Measurements from ENCODE around the gene BET1L.
"Not testable (repeated sequence)": the region's sequence is repeated elsewhere in the genome, so short reads cannot be mapped to it uniquely, and the experiment has no call there.

The BET1L gene

GRCh38 chr11:220641-221215 lies 13.5 kb upstream of the BET1L start:
- Histone ChIP-seq H3K79me1 (replicated peaks; ENCODE audit: low read length, poor library complexity, severe bottlenecking) (peaks cover 18% of the 10 kb centered on the region), H3K36me3 (ENCODE audit: control insufficient read depth in 1 of 2, insufficient read depth in 2 of 2, low read depth in 1 of 2, low read length in 2 of 2) (peaks cover 39 to 44% of the 10 kb centered on the region in 2 experiments)
- H2AK5ac ChIP-seq (ENCODE audit: low read length, severe bottlenecking); H3K27me3 ChIP-seq (ENCODE audit: control insufficient read depth in 1 of 2, insufficient read depth in 1 of 2, low read length in 2 of 2); H3K4me2 ChIP-seq (ENCODE audit: low read length, poor library complexity, severe bottlenecking); DNase-seq; H3K4ac ChIP-seq (ENCODE audit: low read depth in 1 of 2, low read length in 2 of 2); H2AFZ ChIP-seq (ENCODE audit: low read depth, low read length); H3K4me3 ChIP-seq (ENCODE audit: insufficient read depth in 1 of 2, low read depth in 1 of 2, low read length in 2 of 2); H3K4me1 ChIP-seq (ENCODE audit: control insufficient read depth, insufficient read depth, low read depth, low read length); H2BK5ac ChIP-seq (ENCODE audit: low read depth, low read length, poor library complexity, severe bottlenecking); H4K8ac ChIP-seq (ENCODE audit: low read length); H3K27ac ChIP-seq (ENCODE audit: low read length, poor library complexity, severe bottlenecking); H2BK15ac ChIP-seq (ENCODE audit: low read depth, poor library complexity, severe bottlenecking); H3K18ac ChIP-seq (ENCODE audit: low read depth in 1 of 2, low read length in 2 of 2); H4K91ac ChIP-seq (ENCODE audit: low read length); H3K14ac ChIP-seq (ENCODE audit: low read length in 2 of 2); H3K9ac ChIP-seq (ENCODE audit: low read length); H3K9me3 ChIP-seq (ENCODE audit: control insufficient read depth, low read length); H2BK12ac ChIP-seq (ENCODE audit: low read length in 2 of 2); H3K23ac ChIP-seq (ENCODE audit: low read length in 2 of 2); H2BK120ac ChIP-seq (ENCODE audit: low read depth, low read length): not testable (repeated sequence)
- WGBS = 93% methylated on average over 1 of the region's 3 CpGs

GRCh38 chr11:218815-219593 lies 11.8 kb upstream of the BET1L start:
- Histone ChIP-seq H2AFZ (ENCODE audit: low read depth, low read length) (no peak overlapping the region), H4K8ac (ENCODE audit: low read length) (no peak overlapping the region), H3K4me3 (ENCODE audit: insufficient read depth in 1 of 2, low read depth in 1 of 2, low read length in 2 of 2) (no peak overlapping the region), H3K23ac (ENCODE audit: low read length in 2 of 2) (no peak overlapping the region), H3K18ac (ENCODE audit: low read depth in 1 of 2, low read length in 2 of 2) (no peak overlapping the region), H3K36me3 (ENCODE audit: control insufficient read depth in 1 of 2, insufficient read depth in 2 of 2, low read depth in 1 of 2, low read length in 2 of 2) (peaks cover 52 to 61% of the 10 kb centered on the region in 2 experiments), H2BK12ac (ENCODE audit: low read length in 2 of 2) (no peak overlapping the region), H3K27me3 (ENCODE audit: control insufficient read depth in 1 of 2, insufficient read depth in 1 of 2, low read length in 2 of 2) (no peaks in the 10 kb centered on the region), H3K4ac (ENCODE audit: low read depth in 1 of 2, low read length in 2 of 2) (no peak overlapping the region), H3K14ac (ENCODE audit: low read length in 2 of 2) (no peak overlapping the region), H2BK15ac (ENCODE audit: low read depth, poor library complexity, severe bottlenecking) (no peak overlapping the region), H2BK120ac (ENCODE audit: low read depth, low read length) (no peak overlapping the region), H3K4me1 (ENCODE audit: control insufficient read depth, insufficient read depth, low read depth, low read length) (peaks cover 3% of the 10 kb centered on the region), H3K27ac (ENCODE audit: low read length, poor library complexity, severe bottlenecking) (no peak overlapping the region), H3K9me3 (ENCODE audit: control insufficient read depth, low read length) (no peaks in the 10 kb centered on the region), H2BK5ac (ENCODE audit: low read depth, low read length, poor library complexity, severe bottlenecking) (no peak overlapping the region), H2AK5ac (ENCODE audit: low read length, severe bottlenecking) (no peak overlapping the region), H3K9ac (ENCODE audit: low read length) (no peak overlapping the region), H3K4me2 (ENCODE audit: low read length, poor library complexity, severe bottlenecking) (no peak overlapping the region), H4K91ac (ENCODE audit: low read length) (no peak overlapping the region), H3K79me1 (replicated peaks; ENCODE audit: low read length, poor library complexity, severe bottlenecking) (peaks cover 15% of the 10 kb centered on the region)
- WGBS = 93% methylated on average over 28 of the region's 29 CpGs
- DNase-seq = no peak

- no peak overlapping the region for H3K18ac ChIP-seq (ENCODE audit: low read depth in 1 of 2, low read length in 2 of 2)
- no peak overlapping the region for H4K8ac ChIP-seq (ENCODE audit: low read length)
- H3K4me3 ChIP-seq (ENCODE audit: insufficient read depth in 1 of 2, low read depth in 1 of 2, low read length in 2 of 2) = no peak overlapping the region
- no peak overlapping the region for H3K4ac ChIP-seq (ENCODE audit: low read depth in 1 of 2, low read length in 2 of 2)
- no peak overlapping the region for H2BK15ac ChIP-seq (ENCODE audit: low read depth, poor library complexity, severe bottlenecking)
- no peak overlapping the region for H3K27ac ChIP-seq (ENCODE audit: low read length, poor library complexity, severe bottlenecking)
- no peak overlapping the region for H2BK5ac ChIP-seq (ENCODE audit: low read depth, low read length, poor library complexity, severe bottlenecking)
- DNase-seq = no peak
- no peak overlapping the region for H3K9ac ChIP-seq (ENCODE audit: low read length)
- peaks cover 9% of the 10 kb centered on the region for H3K4me1 ChIP-seq (ENCODE audit: control insufficient read depth, insufficient read depth, low read depth, low read length)
- WGBS = 99% methylated on average over 3 of the region's 3 CpGs
- H3K9me3 ChIP-seq (ENCODE audit: control insufficient read depth, low read length) = no peaks in the 10 kb centered on the region
- peaks cover 15% of the 10 kb centered on the region for H3K79me1 ChIP-seq (replicated peaks; ENCODE audit: low read length, poor library complexity, severe bottlenecking)
- no peaks in the 10 kb centered on the region for H3K27me3 ChIP-seq (ENCODE audit: control insufficient read depth in 1 of 2, insufficient read depth in 1 of 2, low read length in 2 of 2)
- no peak overlapping the region for H3K4me2 ChIP-seq (ENCODE audit: low read length, poor library complexity, severe bottlenecking)
- no peak overlapping the region for H3K14ac ChIP-seq (ENCODE audit: low read length in 2 of 2)
- no peak overlapping the region for H2BK12ac ChIP-seq (ENCODE audit: low read length in 2 of 2)
- H3K23ac ChIP-seq (ENCODE audit: low read length in 2 of 2) = no peak overlapping the region
- H2AK5ac ChIP-seq (ENCODE audit: low read length, severe bottlenecking) = no peak overlapping the region
- H2AFZ ChIP-seq (ENCODE audit: low read depth, low read length) = no peak overlapping the region
- H2BK120ac ChIP-seq (ENCODE audit: low read depth, low read length) = no peak overlapping the region
- no peak overlapping the region for H4K91ac ChIP-seq (ENCODE audit: low read length)
- H3K36me3 ChIP-seq (ENCODE audit: control insufficient read depth in 1 of 2, insufficient read depth in 2 of 2, low read depth in 1 of 2, low read length in 2 of 2) = peaks cover 54 to 70% of the 10 kb centered on the region in 2 experiments
Observed at GRCh38 chr11:217704-218103, 10.5 kb upstream of the BET1L start.

- Histone ChIP-seq H3K4me2 (ENCODE audit: low read length, poor library complexity, severe bottlenecking) (no peak overlapping the region), H2BK15ac (ENCODE audit: low read depth, poor library complexity, severe bottlenecking) (no peak overlapping the region), H3K4ac (ENCODE audit: low read depth in 1 of 2, low read length in 2 of 2) (no peak overlapping the region), H3K9ac (ENCODE audit: low read length) (no peak overlapping the region), H3K79me1 (replicated peaks; ENCODE audit: low read length, poor library complexity, severe bottlenecking) (peaks cover 14% of the 10 kb centered on the region), H3K14ac (ENCODE audit: low read length in 2 of 2) (no peak overlapping the region), H2AFZ (ENCODE audit: low read depth, low read length) (no peak overlapping the region), H4K91ac (ENCODE audit: low read length) (no peak overlapping the region), H3K4me1 (ENCODE audit: control insufficient read depth, insufficient read depth, low read depth, low read length) (peaks cover 18% of the 10 kb centered on the region), H2BK120ac (ENCODE audit: low read depth, low read length) (no peak overlapping the region), H3K23ac (ENCODE audit: low read length in 2 of 2) (no peak overlapping the region), H3K27ac (ENCODE audit: low read length, poor library complexity, severe bottlenecking) (no peak overlapping the region), H2AK5ac (ENCODE audit: low read length, severe bottlenecking) (no peak overlapping the region), H3K36me3 (ENCODE audit: control insufficient read depth in 1 of 2, insufficient read depth in 2 of 2, low read depth in 1 of 2, low read length in 2 of 2) (peaks cover 59 to 70% of the 10 kb centered on the region in 2 experiments), H2BK12ac (ENCODE audit: low read length in 2 of 2) (no peak overlapping the region), H3K27me3 (ENCODE audit: control insufficient read depth in 1 of 2, insufficient read depth in 1 of 2, low read length in 2 of 2) (no peaks in the 10 kb centered on the region), H2BK5ac (ENCODE audit: low read depth, low read length, poor library complexity, severe bottlenecking) (no peak overlapping the region), H3K4me3 (ENCODE audit: insufficient read depth in 1 of 2, low read depth in 1 of 2, low read length in 2 of 2) (no peak overlapping the region), H3K18ac (ENCODE audit: low read depth in 1 of 2, low read length in 2 of 2) (peak overlapping the region in 1 of 2 experiments; percentile 11), H4K8ac (ENCODE audit: low read length) (peak overlapping the region; percentile 19), H3K9me3 (ENCODE audit: control insufficient read depth, low read length) (no peaks in the 10 kb centered on the region)
- DNase-seq = peak; percentile 62
- 91% methylated on average over 11 of the region's 11 CpGs for WGBS
Observed at GRCh38 chr11:216081-216974, 9.1 kb upstream of the BET1L start.

Measured in mesenchymal stem cell (in vitro differentiated cells and primary cell).